Esophagus muscularis mucosa (tissue), 4 donors: ENCODE data around the gene POLE3.

ENCODE experiments used
- EP300 ChIP-seq: sonication (generic); formaldehyde crosslinking; IDR thresholded peaks from one replicate; pipeline ENCODE4 v1.6.1; 2017; ENCODE audit warnings: antibody characterized with exemption
- POLR2A ChIP-seq: fragments of 450-650 bp; IDR thresholded peaks from one replicate; pipeline ENCODE4 v1.6.1; 2017; ENCODE audit warnings: antibody characterized with exemption, moderate library complexity, mild to moderate bottlenecking, low read depth
- TF ChIP-seq, protein P1 (sequence below), 3 experiments: fragments of 200-600 bp in 2 of 3; fragments of 450-650 bp in 1 of 3; sonication (generic) in 2 of 3; IDR thresholded peaks; one replicate each; pipeline ENCODE4 v1.5.1; 2017 to 2019; ENCODE audit warnings: antibody characterized with exemption in 3 of 3, mild to moderate bottlenecking in 2 of 3, moderate library complexity in 1 of 3

- TF ChIP-seq, protein P1, sequence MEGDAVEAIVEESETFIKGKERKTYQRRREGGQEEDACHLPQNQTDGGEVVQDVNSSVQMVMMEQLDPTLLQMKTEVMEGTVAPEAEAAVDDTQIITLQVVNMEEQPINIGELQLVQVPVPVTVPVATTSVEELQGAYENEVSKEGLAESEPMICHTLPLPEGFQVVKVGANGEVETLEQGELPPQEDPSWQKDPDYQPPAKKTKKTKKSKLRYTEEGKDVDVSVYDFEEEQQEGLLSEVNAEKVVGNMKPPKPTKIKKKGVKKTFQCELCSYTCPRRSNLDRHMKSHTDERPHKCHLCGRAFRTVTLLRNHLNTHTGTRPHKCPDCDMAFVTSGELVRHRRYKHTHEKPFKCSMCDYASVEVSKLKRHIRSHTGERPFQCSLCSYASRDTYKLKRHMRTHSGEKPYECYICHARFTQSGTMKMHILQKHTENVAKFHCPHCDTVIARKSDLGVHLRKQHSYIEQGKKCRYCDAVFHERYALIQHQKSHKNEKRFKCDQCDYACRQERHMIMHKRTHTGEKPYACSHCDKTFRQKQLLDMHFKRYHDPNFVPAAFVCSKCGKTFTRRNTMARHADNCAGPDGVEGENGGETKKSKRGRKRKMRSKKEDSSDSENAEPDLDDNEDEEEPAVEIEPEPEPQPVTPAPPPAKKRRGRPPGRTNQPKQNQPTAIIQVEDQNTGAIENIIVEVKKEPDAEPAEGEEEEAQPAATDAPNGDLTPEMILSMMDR (IDR thresholded peaks at IDR 0.05), result no peak
- TF ChIP-seq EP300, result no peak
- TF ChIP-seq POLR2A, result no peak
These were observed 34.3 kb upstream of the POLE3 start for GRCh38 chr9:113444736-113445135.
